Lower lobe of right lung (tissue), 2 donors: ENCODE data around the gene TAS2R1. TPM values are rescaled to one million over a fixed set of nuclear protein-coding genes. Genes with fewer than 3 reads are reported as not detected.
"Not testable (repeated sequence)": the region's sequence is repeated elsewhere in the genome, so short reads cannot be mapped to it uniquely, and the experiment has no call there.

Experiments used
- ATAC-seq, 2 donors: fragments of 200-7000 bp; cut with Tn5 transposase; one replicate each; pipeline ENCODE4 v1.9.1; 2020 to 2022; ENCODE audit warnings: mild to moderate bottlenecking in 2 of 2, moderate library complexity in 2 of 2
- DNase-seq: peaks from one replicate; pipeline ENCODE4 v3.0.0-alpha.2; 2020
- H3K27ac ChIP-seq: fragments of 200-600 bp; one replicate; pipeline ENCODE4 v1.8.0; 2022
- H3K27me3 ChIP-seq: fragments of 200-600 bp; one replicate; pipeline ENCODE4 v1.8.0; 2022; ENCODE audit warnings: low read depth
- H3K36me3 ChIP-seq: fragments of 200-600 bp; one replicate; pipeline ENCODE4 v1.8.0; 2022; ENCODE audit warnings: mild to moderate bottlenecking
- H3K4me1 ChIP-seq: fragments of 200-600 bp; one replicate; pipeline ENCODE4 v1.8.0; 2022
- H3K4me3 ChIP-seq: fragments of 200-600 bp; one replicate; pipeline ENCODE4 v1.8.0; 2022; ENCODE audit warnings: mild to moderate bottlenecking
- H3K9me3 ChIP-seq: fragments of 200-600 bp; one replicate; pipeline ENCODE4 v1.8.0; 2022
- intact Hi-C: fragments of 100-400 bp; cut with DNase I; formaldehyde crosslinking; loops from one replicate; pipeline ENCODE4 v1.11.0; 2022
- total RNA-seq: library from RNA; stranded (reverse); fragmentation: NEBNext Ultra II Directional; extraction: Animal tissue kit (Norgen Biotek cat#: 25700); gene quantifications from one replicate; pipeline ENCODE4 v1.2.1, GENCODE V29; 2021
- TF ChIP-seq, protein P1 (sequence below): fragments of 200-600 bp; IDR thresholded peaks from one replicate; pipeline ENCODE4 v1.8.0; 2022; ENCODE audit warnings: antibody characterized with exemption, mild to moderate bottlenecking
- donor health status: DM: no; HTN: yes; CAD: no; lungs with severe emphysema.

TAS2R1 gene
- total RNA-seq, 1 donor from 2014 or later = not detected

DNA sequence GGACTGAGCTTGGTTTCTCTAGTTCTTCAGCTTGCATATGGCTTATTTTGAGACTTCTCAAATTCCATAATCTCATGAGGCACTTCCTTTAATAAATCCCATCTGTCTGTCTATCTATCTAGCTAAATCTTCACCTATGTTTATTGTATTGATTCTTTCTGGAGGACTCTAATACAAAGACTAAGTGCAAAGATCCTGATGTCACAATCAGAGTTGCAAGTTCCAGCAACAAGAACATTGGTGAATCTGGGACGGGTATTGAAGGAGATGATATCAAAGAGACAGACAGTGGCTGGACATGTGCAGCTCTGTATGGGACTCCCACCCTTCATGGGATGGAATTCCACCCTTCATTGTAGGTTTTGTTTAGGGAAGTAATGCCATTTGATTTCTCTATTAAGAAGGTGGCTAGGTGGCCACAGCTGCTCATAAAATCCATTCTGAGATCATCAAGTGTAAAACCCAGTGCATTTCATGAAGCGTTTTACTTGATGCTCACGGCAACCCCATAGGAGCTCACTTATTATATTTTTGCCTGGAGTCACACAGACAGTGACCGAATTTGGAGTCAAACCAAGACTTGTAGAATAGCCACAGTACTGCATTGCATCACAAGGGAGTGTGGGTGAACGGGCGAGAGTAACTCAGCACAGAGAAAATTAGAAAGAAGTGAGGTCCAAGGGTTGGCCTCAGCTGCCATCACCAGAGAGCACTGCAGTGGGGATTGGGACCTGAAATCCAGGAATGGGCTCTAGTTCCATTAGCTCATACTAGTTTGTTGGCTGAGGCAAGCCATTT lies 24.9 kb downstream of the TAS2R1 start:
- H3K4me1 ChIP-seq = no peaks in the 10 kb centered on the region
- H3K27me3 ChIP-seq = no peaks in the 10 kb centered on the region
- intact Hi-C loops = no loop called here
- H3K36me3 ChIP-seq = no peaks in the 10 kb centered on the region
- H3K27ac ChIP-seq = no peak overlapping the region
- H3K9me3 ChIP-seq = no peaks in the 10 kb centered on the region
- ATAC-seq (no peak), DNase-seq (no peak)
- no peak overlapping the region for H3K4me3 ChIP-seq
- TF ChIP-seq, protein P1, sequence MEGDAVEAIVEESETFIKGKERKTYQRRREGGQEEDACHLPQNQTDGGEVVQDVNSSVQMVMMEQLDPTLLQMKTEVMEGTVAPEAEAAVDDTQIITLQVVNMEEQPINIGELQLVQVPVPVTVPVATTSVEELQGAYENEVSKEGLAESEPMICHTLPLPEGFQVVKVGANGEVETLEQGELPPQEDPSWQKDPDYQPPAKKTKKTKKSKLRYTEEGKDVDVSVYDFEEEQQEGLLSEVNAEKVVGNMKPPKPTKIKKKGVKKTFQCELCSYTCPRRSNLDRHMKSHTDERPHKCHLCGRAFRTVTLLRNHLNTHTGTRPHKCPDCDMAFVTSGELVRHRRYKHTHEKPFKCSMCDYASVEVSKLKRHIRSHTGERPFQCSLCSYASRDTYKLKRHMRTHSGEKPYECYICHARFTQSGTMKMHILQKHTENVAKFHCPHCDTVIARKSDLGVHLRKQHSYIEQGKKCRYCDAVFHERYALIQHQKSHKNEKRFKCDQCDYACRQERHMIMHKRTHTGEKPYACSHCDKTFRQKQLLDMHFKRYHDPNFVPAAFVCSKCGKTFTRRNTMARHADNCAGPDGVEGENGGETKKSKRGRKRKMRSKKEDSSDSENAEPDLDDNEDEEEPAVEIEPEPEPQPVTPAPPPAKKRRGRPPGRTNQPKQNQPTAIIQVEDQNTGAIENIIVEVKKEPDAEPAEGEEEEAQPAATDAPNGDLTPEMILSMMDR = no peak

GRCh38 chr5:9604416-9604815 lies 25.7 kb downstream of the TAS2R1 start:
- no peak overlapping the region for H3K4me3 ChIP-seq
- no peaks in the 10 kb centered on the region for H3K4me1 ChIP-seq
- TF ChIP-seq, protein P1 = no peak
- no peaks in the 10 kb centered on the region for H3K27me3 ChIP-seq
- H3K27ac ChIP-seq = no peak overlapping the region
- intact Hi-C loops = no loop called here
- H3K9me3 ChIP-seq = no peaks in the 10 kb centered on the region
- ATAC-seq (no peak), DNase-seq (no peak)
- H3K36me3 ChIP-seq = no peaks in the 10 kb centered on the region

DNA sequence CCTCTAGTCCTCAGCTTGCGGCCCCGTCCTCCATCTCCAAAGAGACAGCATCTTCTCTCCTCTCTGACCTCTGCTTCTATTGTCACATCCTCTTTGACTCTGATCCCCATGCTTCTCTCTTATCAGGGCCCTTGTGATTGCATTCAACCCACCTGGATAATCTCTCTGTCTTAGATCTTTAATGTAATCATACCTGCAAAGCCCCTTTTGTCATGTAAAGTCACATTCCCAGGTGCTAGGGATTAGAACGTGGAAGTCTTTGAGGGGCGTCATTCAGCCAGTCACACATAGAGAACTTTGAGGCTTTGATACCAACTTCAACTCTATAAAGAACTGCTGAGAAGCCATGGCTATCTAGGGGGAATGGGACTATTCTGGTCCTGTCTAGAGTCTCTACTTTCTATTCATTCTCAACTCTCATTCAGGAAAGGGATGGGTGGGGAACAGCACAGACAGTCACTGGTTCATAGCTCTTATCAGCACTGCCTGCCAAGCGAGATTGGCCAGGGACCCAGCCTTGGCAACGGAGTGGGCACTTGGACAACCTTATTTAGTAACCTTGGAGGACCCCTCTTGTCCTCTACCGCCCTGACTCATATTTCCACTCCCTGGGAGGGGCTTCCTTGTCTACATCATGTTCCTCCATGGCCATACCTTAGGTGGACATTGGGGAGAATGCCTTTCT lies 29.0 kb downstream of the TAS2R1 start:
- intact Hi-C loops = no loop called here
- H3K9me3 ChIP-seq = no peaks in the 10 kb centered on the region
- H3K36me3 ChIP-seq = no peaks in the 10 kb centered on the region
- no peak for ATAC-seq
- no peak overlapping the region for H3K4me3 ChIP-seq
- no peaks in the 10 kb centered on the region for H3K4me1 ChIP-seq
- TF ChIP-seq, protein P1 = no peak
- no peak for DNase-seq
- H3K27me3 ChIP-seq = no peaks in the 10 kb centered on the region
- H3K27ac ChIP-seq = no peak overlapping the region

- ATAC-seq = no peak
- Histone ChIP-seq H3K4me1 (no peaks in the 10 kb centered on the region), H3K27me3 (no peaks in the 10 kb centered on the region), H3K9me3 (no peaks in the 10 kb centered on the region), H3K36me3 (no peaks in the 10 kb centered on the region), H3K27ac (no peak overlapping the region), H3K4me3 (no peak overlapping the region)
- no peak for DNase-seq
- intact Hi-C loops = no loop called here
- TF ChIP-seq, protein P1 = no peak
Measured at GRCh38 chr5:9599391-9599790, 30.8 kb downstream of the TAS2R1 start.

GRCh38 chr5:9598329-9598728 lies 31.8 kb downstream of the TAS2R1 start:
- H3K4me1 ChIP-seq, ATAC-seq, H3K4me3 ChIP-seq, intact Hi-C loops, H3K36me3 ChIP-seq, H3K27me3 ChIP-seq, H3K27ac ChIP-seq, DNase-seq, H3K9me3 ChIP-seq: not testable (repeated sequence)

DNA sequence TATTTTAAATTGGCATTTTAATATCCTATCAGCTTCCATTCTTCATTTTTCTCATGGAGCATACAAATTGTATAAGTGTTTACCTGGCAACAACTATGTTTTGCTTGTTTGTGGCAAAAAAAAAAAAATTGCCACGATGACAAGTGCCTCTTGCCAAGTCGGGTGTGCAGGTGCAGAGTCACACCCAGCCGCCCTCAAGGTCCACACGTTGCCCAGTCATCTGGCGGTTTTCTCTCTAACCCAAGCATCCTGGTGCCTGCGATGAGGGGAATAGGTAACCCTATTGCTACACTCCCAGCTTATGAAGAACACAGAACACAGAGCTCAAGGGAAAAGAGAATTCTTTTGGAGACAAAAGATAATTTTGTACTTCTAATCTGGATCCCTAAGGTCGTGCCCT lies 32.8 kb downstream of the TAS2R1 start:
- H3K4me3 ChIP-seq, H3K27ac ChIP-seq, DNase-seq, H3K4me1 ChIP-seq, H3K9me3 ChIP-seq, intact Hi-C loops, H3K36me3 ChIP-seq, H3K27me3 ChIP-seq, ATAC-seq: not testable (repeated sequence)
